ENCODE data around the gene EPAS1.

DNA sequence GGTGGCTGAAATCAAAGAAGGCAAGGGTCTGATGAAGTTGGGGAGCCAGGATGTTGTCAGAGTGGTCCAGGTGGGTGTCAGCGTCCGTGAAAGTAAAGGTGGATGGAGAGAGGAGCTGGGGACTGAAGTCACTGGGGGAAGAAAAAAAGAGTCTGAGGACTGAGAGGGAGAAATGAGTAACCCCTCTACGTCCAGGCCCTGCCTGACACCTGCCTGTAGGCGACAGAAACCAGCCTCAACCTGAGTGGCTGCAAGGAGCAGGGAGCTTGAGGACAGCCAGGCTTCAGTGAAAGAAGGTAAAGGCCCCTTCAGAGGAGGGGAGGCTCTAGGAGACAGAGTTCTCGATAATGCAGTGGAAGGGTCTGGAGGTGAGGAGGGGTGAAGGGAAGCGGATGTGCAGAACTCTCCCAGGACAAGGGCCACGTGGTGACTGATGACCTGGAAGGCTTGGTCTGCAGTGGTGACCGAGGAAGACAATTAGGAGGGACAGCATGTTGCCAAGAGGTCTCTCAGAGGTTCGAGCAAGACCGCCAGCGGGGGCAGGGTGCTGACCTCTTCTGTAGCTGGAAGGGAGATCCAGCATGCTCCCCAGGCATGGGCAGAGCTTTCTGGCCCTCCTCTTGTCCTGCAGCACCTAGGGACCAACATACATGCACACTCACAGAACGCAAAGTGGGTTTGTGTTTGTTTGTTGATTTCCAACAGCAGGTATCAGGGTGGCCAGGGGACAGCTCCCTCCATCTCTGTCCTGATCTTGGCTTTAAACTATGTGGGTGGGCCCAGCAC, 95.5 kb downstream of the EPAS1 start:
- TF ChIP-seq, protein P1, sequence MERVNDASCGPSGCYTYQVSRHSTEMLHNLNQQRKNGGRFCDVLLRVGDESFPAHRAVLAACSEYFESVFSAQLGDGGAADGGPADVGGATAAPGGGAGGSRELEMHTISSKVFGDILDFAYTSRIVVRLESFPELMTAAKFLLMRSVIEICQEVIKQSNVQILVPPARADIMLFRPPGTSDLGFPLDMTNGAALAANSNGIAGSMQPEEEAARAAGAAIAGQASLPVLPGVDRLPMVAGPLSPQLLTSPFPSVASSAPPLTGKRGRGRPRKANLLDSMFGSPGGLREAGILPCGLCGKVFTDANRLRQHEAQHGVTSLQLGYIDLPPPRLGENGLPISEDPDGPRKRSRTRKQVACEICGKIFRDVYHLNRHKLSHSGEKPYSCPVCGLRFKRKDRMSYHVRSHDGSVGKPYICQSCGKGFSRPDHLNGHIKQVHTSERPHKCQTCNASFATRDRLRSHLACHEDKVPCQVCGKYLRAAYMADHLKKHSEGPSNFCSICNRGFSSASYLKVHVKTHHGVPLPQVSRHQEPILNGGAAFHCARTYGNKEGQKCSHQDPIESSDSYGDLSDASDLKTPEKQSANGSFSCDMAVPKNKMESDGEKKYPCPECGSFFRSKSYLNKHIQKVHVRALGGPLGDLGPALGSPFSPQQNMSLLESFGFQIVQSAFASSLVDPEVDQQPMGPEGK (CRISPR knock-in tag; IDR thresholded peaks at IDR 0.05; ENCODE audit: borderline replicate concordance): no peak
- TF ChIP-seq, protein P2, sequence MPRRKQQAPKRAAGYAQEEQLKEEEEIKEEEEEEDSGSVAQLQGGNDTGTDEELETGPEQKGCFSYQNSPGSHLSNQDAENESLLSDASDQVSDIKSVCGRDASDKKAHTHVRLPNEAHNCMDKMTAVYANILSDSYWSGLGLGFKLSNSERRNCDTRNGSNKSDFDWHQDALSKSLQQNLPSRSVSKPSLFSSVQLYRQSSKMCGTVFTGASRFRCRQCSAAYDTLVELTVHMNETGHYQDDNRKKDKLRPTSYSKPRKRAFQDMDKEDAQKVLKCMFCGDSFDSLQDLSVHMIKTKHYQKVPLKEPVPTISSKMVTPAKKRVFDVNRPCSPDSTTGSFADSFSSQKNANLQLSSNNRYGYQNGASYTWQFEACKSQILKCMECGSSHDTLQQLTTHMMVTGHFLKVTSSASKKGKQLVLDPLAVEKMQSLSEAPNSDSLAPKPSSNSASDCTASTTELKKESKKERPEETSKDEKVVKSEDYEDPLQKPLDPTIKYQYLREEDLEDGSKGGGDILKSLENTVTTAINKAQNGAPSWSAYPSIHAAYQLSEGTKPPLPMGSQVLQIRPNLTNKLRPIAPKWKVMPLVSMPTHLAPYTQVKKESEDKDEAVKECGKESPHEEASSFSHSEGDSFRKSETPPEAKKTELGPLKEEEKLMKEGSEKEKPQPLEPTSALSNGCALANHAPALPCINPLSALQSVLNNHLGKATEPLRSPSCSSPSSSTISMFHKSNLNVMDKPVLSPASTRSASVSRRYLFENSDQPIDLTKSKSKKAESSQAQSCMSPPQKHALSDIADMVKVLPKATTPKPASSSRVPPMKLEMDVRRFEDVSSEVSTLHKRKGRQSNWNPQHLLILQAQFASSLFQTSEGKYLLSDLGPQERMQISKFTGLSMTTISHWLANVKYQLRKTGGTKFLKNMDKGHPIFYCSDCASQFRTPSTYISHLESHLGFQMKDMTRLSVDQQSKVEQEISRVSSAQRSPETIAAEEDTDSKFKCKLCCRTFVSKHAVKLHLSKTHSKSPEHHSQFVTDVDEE (CRISPR knock-in tag; IDR thresholded peaks at IDR 0.05): no peak
- TF ChIP-seq ZNF565 (CRISPR knock-in tag; conservative IDR thresholded peaks at IDR 0.05; ENCODE audit: low read depth) (no peak), CSDC2 (CRISPR knock-in tag; IDR thresholded peaks at IDR 0.05) (no peak)
- TF ChIP-seq, protein P3, sequence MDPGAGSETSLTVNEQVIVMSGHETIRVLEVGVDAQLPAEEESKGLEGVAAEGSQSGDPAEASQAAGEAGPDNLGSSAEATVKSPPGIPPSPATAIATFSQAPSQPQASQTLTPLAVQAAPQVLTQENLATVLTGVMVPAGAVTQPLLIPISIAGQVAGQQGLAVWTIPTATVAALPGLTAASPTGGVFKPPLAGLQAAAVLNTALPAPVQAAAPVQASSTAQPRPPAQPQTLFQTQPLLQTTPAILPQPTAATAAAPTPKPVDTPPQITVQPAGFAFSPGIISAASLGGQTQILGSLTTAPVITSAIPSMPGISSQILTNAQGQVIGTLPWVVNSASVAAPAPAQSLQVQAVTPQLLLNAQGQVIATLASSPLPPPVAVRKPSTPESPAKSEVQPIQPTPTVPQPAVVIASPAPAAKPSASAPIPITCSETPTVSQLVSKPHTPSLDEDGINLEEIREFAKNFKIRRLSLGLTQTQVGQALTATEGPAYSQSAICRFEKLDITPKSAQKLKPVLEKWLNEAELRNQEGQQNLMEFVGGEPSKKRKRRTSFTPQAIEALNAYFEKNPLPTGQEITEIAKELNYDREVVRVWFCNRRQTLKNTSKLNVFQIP (CRISPR knock-in tag; IDR thresholded peaks at IDR 0.05; ENCODE audit: borderline replicate concordance, low read depth): no peak
